Central memory CD8-positive, alpha-beta T cell (primary cell): ENCODE data around the gene ACAP2.

Experiments used
- ATAC-seq: fragments of 150-1000 bp; cut with Tn5 transposase; replicated peaks from 2 replicates; pipeline ENCODE4 v1.10.0; 2022; ENCODE audit warnings: mild to moderate bottlenecking, moderate FRiP score, moderate number of reproducible peaks; ENCODE audit not compliant: poor library complexity, severe bottlenecking; ENCODE audit errors: extremely low read depth
- DNase-seq, 2 donors: peaks; one replicate each; pipeline ENCODE4 v3.0.0; 2021; ENCODE audit warnings: low spot score in 2 of 2
- H3K27ac Mint-ChIP-seq: one replicate; pipeline ENCODE4 v1.8.0; 2022; ENCODE audit warnings: low read depth, mild to moderate bottlenecking, moderate library complexity, mixed read lengths
- H3K27me3 Mint-ChIP-seq: one replicate; pipeline ENCODE4 v1.8.0; 2022; ENCODE audit warnings: mixed read lengths
- H3K36me3 Mint-ChIP-seq: one replicate; pipeline ENCODE4 v1.8.0; 2022; ENCODE audit warnings: mild to moderate bottlenecking, moderate library complexity, mixed read lengths; ENCODE audit not compliant: insufficient read depth
- H3K4me1 Mint-ChIP-seq: one replicate; pipeline ENCODE4 v1.8.0; 2022; ENCODE audit warnings: mixed read lengths
- H3K4me3 Mint-ChIP-seq: one replicate; pipeline ENCODE4 v1.8.0; 2022; ENCODE audit warnings: mild to moderate bottlenecking, moderate library complexity, mixed read lengths
- H3K9me3 Mint-ChIP-seq: one replicate; pipeline ENCODE4 v1.8.0; 2022; ENCODE audit warnings: mixed read lengths

Gene ACAP2

GRCh38 chr3:195455789-195456188 lies 13.0 kb upstream of the ACAP2 start:
- H3K4me3 Mint-ChIP-seq = no peak overlapping the region
- H3K9me3 Mint-ChIP-seq = no peaks in the 10 kb centered on the region
- H3K27ac Mint-ChIP-seq = no peak overlapping the region
- no peak for DNase-seq
- no peak for ATAC-seq
- no peaks in the 10 kb centered on the region for H3K36me3 Mint-ChIP-seq
- no peaks in the 10 kb centered on the region for H3K27me3 Mint-ChIP-seq
- peaks cover 11% of the 10 kb centered on the region for H3K4me1 Mint-ChIP-seq

GRCh38 chr3:195453236-195453635 lies 10.4 kb upstream of the ACAP2 start:
- Mint-ChIP-seq H3K27me3 (no peaks in the 10 kb centered on the region), H3K4me3 (no peak overlapping the region), H3K9me3 (no peaks in the 10 kb centered on the region), H3K27ac (no peak overlapping the region), H3K4me1 (peaks cover 4% of the 10 kb centered on the region), H3K36me3 (no peaks in the 10 kb centered on the region)
- ATAC-seq (no peak), DNase-seq (no peak)

- Mint-ChIP-seq H3K27me3 (no peaks in the 10 kb centered on the region), H3K9me3 (no peaks in the 10 kb centered on the region), H3K4me3 (no peak overlapping the region), H3K36me3 (no peaks in the 10 kb centered on the region), H3K4me1 (peaks cover under 1% of the 10 kb centered on the region), H3K27ac (no peak overlapping the region)
- ATAC-seq = no peak
- DNase-seq = no peak
These were observed 8.7 kb upstream of the ACAP2 start for GRCh38 chr3:195451373-195452015.

- Mint-ChIP-seq H3K4me3 (no peak overlapping the region), H3K27ac (no peak overlapping the region), H3K4me1 (peaks cover 7% of the 10 kb centered on the region), H3K27me3 (no peaks in the 10 kb centered on the region), H3K36me3 (no peaks in the 10 kb centered on the region), H3K9me3 (no peaks in the 10 kb centered on the region)
- no peak for DNase-seq
- ATAC-seq = no peak
These were observed 8.0 kb upstream of the ACAP2 start for GRCh38 chr3:195450731-195451229.

GRCh38 chr3:195448205-195448875 lies 5.5 kb upstream of the ACAP2 start:
- H3K4me1 Mint-ChIP-seq = peaks cover 22% of the 10 kb centered on the region
- ATAC-seq = no peak
- no peaks in the 10 kb centered on the region for H3K27me3 Mint-ChIP-seq
- H3K27ac Mint-ChIP-seq = no peak overlapping the region
- no peak overlapping the region for H3K4me3 Mint-ChIP-seq
- no peak for DNase-seq
- H3K9me3 Mint-ChIP-seq = no peaks in the 10 kb centered on the region
- H3K36me3 Mint-ChIP-seq = peaks cover 2% of the 10 kb centered on the region

- Mint-ChIP-seq H3K27me3 (no peaks in the 10 kb centered on the region), H3K27ac (no peak overlapping the region), H3K4me1 (peaks cover 25% of the 10 kb centered on the region), H3K9me3 (no peaks in the 10 kb centered on the region), H3K4me3 (no peak overlapping the region), H3K36me3 (peaks cover 8% of the 10 kb centered on the region)
- no peak for ATAC-seq
- no peak for DNase-seq
These were observed 4.4 kb upstream of the ACAP2 start for GRCh38 chr3:195447201-195447600.

- peaks cover 13% of the 10 kb centered on the region for H3K36me3 Mint-ChIP-seq
- DNase-seq = no peak
- no peak overlapping the region for H3K27ac Mint-ChIP-seq
- H3K4me3 Mint-ChIP-seq = no peak overlapping the region
- ATAC-seq = no peak
- H3K9me3 Mint-ChIP-seq = no peaks in the 10 kb centered on the region
- peaks cover 33% of the 10 kb centered on the region for H3K4me1 Mint-ChIP-seq
- H3K27me3 Mint-ChIP-seq = no peaks in the 10 kb centered on the region
These were observed 3.5 kb upstream of the ACAP2 start for GRCh38 chr3:195446359-195446758.

- Mint-ChIP-seq H3K4me3 (no peak overlapping the region), H3K27me3 (no peaks in the 10 kb centered on the region), H3K4me1 (peaks cover 35% of the 10 kb centered on the region), H3K9me3 (no peaks in the 10 kb centered on the region), H3K27ac (no peak overlapping the region), H3K36me3 (peaks cover 13% of the 10 kb centered on the region)
- ATAC-seq = no peak
- no peak for DNase-seq
These were observed 3.1 kb upstream of the ACAP2 start for GRCh38 chr3:195445885-195446284.

- no peak for DNase-seq
- no peaks in the 10 kb centered on the region for H3K27me3 Mint-ChIP-seq
- H3K9me3 Mint-ChIP-seq = no peaks in the 10 kb centered on the region
- H3K27ac Mint-ChIP-seq = peak overlapping the region; percentile 80
- peaks cover 13% of the 10 kb centered on the region for H3K36me3 Mint-ChIP-seq
- ATAC-seq = no peak
- H3K4me3 Mint-ChIP-seq = peak overlapping the region; percentile 98
- H3K4me1 Mint-ChIP-seq = peaks cover 43% of the 10 kb centered on the region
These were observed 670 bp upstream of the ACAP2 start for GRCh38 chr3:195443391-195443989.

- Mint-ChIP-seq H3K27me3 (no peaks in the 10 kb centered on the region), H3K27ac (peak overlapping the region; percentile 88), H3K4me1 (peaks cover 43% of the 10 kb centered on the region), H3K4me3 (peak overlapping the region; percentile 98), H3K9me3 (no peaks in the 10 kb centered on the region), H3K36me3 (peaks cover 16% of the 10 kb centered on the region)
- DNase-seq (peak; percentile 30 to 31), ATAC-seq (peak; percentile 22)
These were observed 738 bp downstream of the ACAP2 start for GRCh38 chr3:195441992-195442572.

GRCh38 chr3:195441476-195441991 lies 1.3 kb downstream of the ACAP2 start:
- Mint-ChIP-seq H3K36me3 (peaks cover 16% of the 10 kb centered on the region), H3K27me3 (no peaks in the 10 kb centered on the region), H3K4me3 (peak overlapping the region; percentile 98), H3K27ac (peak overlapping the region; percentile 88), H3K4me1 (peaks cover 44% of the 10 kb centered on the region), H3K9me3 (no peaks in the 10 kb centered on the region)
- ATAC-seq = no peak
- no peak for DNase-seq

GRCh38 chr3:195441051-195441450 lies 1.8 kb downstream of the ACAP2 start:
- Mint-ChIP-seq H3K36me3 (peaks cover 16% of the 10 kb centered on the region), H3K4me3 (peak overlapping the region; percentile 98), H3K4me1 (peaks cover 45% of the 10 kb centered on the region), H3K27me3 (no peaks in the 10 kb centered on the region), H3K9me3 (no peaks in the 10 kb centered on the region), H3K27ac (peak overlapping the region; percentile 88)
- ATAC-seq = no peak
- no peak for DNase-seq
